Neuronal stem cell (in vitro differentiated cells): ENCODE measurements around the gene NPAS3.

Source experiments
- DNase-seq: peaks from one replicate; pipeline ENCODE4 v3.0.0-alpha.2; 2013; ENCODE audit warnings: low spot score
- H2AFZ ChIP-seq: one replicate; pipeline ENCODE4 v1.6.1; 2013; ENCODE audit warnings: mild to moderate bottlenecking, low read length, inconsistent platforms
- H2AK5ac ChIP-seq: 2 replicates; pipeline ENCODE4 v1.6.1; 2013; ENCODE audit warnings: low read depth, mild to moderate bottlenecking, inconsistent platforms, low read length, moderate library complexity, mixed read lengths
- H2BK120ac ChIP-seq: 2 replicates; pipeline ENCODE4 v1.6.1; 2013; ENCODE audit warnings: low read depth, mild to moderate bottlenecking, inconsistent platforms, low read length, moderate library complexity, mixed read lengths
- H2BK12ac ChIP-seq: one replicate; pipeline ENCODE4 v1.6.1; 2013; ENCODE audit warnings: low read length, inconsistent platforms
- H2BK15ac ChIP-seq: 2 replicates; pipeline ENCODE4 v1.6.1; 2013; ENCODE audit warnings: mild to moderate bottlenecking, low read length, inconsistent platforms, mixed read lengths
- H2BK5ac ChIP-seq: one replicate; pipeline ENCODE4 v1.6.1; 2013; ENCODE audit warnings: inconsistent platforms, mild to moderate bottlenecking, low read length, moderate library complexity
- H3K14ac ChIP-seq: one replicate; pipeline ENCODE4 v1.6.1; 2013; ENCODE audit warnings: low read length, inconsistent platforms
- H3K18ac ChIP-seq: 2 replicates; pipeline ENCODE4 v1.6.1; 2013; ENCODE audit warnings: low read length, inconsistent platforms
- H3K23ac ChIP-seq: 2 replicates; pipeline ENCODE4 v1.6.1; 2013; ENCODE audit warnings: low read depth, mild to moderate bottlenecking, mixed read lengths, low read length, inconsistent platforms; ENCODE audit not compliant: poor library complexity
- H3K27ac ChIP-seq: replicated peaks from 3 replicates; pipeline ENCODE4 v1.5.1; 2013; ENCODE audit warnings: low read length, inconsistent platforms
- H3K27me3 ChIP-seq, 3 experiments: 2 replicates each; pipeline ENCODE4 v1.6.1; 2013; ENCODE audit warnings: low read length in 3 of 3, mild to moderate bottlenecking in 2 of 3, inconsistent platforms in 1 of 3, low read depth in 1 of 3, mixed read lengths in 1 of 3, moderate library complexity in 1 of 3; ENCODE audit not compliant: control insufficient read depth in 3 of 3, insufficient read depth in 3 of 3
- H3K36me3 ChIP-seq, 2 donors: replicated peaks in 1 of 2; 2 replicates each; pipeline ENCODE4 v1.6.1; 2013; ENCODE audit warnings: low read length in 2 of 2; ENCODE audit not compliant: control insufficient read depth in 2 of 2, insufficient read depth in 2 of 2
- H3K4ac ChIP-seq: 2 replicates; pipeline ENCODE4 v1.6.1; 2013; ENCODE audit warnings: inconsistent platforms, mild to moderate bottlenecking, low read length, moderate library complexity
- H3K4me1 ChIP-seq, 2 donors: 1 replicate in 1 of 2; 2 replicates in 1 of 2; pipeline ENCODE4 v1.6.1; 2013; ENCODE audit warnings: low read length in 2 of 2, low read depth in 1 of 2; ENCODE audit not compliant: control insufficient read depth in 2 of 2, insufficient read depth in 1 of 2
- H3K4me2 ChIP-seq: one replicate; pipeline ENCODE4 v1.6.1; 2013; ENCODE audit warnings: mild to moderate bottlenecking, low read length, inconsistent platforms; ENCODE audit not compliant: insufficient read depth, poor library complexity, severe bottlenecking
- H3K4me3 ChIP-seq, 2 donors: 2 replicates each; pipeline ENCODE4 v1.5.1; 2013; ENCODE audit warnings: low read length in 2 of 2, mild to moderate bottlenecking in 2 of 2, inconsistent platforms in 1 of 2, moderate library complexity in 1 of 2
- H3K79me1 ChIP-seq: one replicate; pipeline ENCODE4 v1.6.1; 2013; ENCODE audit warnings: low read depth, mild to moderate bottlenecking, inconsistent platforms, low read length, moderate library complexity
- H3K9ac ChIP-seq: one replicate; pipeline ENCODE4 v1.6.1; 2013; ENCODE audit warnings: mild to moderate bottlenecking, low read depth, low read length, inconsistent platforms; ENCODE audit not compliant: poor library complexity
- H3K9me3 ChIP-seq, 2 donors: replicated peaks in 1 of 2; 2 replicates each; pipeline versions ENCODE3 to v1.6.1; 2013; ENCODE audit warnings: low read length in 2 of 2, mild to moderate bottlenecking in 2 of 2, inconsistent platforms in 1 of 2, low read depth in 1 of 2, mixed read lengths in 1 of 2, moderate library complexity in 1 of 2; ENCODE audit not compliant: control insufficient read depth in 2 of 2, insufficient read depth in 1 of 2
- H4K8ac ChIP-seq: one replicate; pipeline ENCODE4 v1.6.1; 2013; ENCODE audit warnings: low read depth, mild to moderate bottlenecking, inconsistent platforms, low read length, moderate library complexity
- H4K91ac ChIP-seq: one replicate; pipeline ENCODE4 v1.6.1; 2013; ENCODE audit warnings: low read length, low read depth, mild to moderate bottlenecking, inconsistent platforms; ENCODE audit not compliant: poor library complexity
- WGBS, 2 donors: extraction: QIAGEN DNeasy Blood & Tissue Kit; methylation state at CpG; one replicate each; pipeline ENCODE4 v1.1.7; 2013; ENCODE audit warnings: missing lambda C conversion rate in 2 of 2, mixed read lengths in 1 of 2; ENCODE audit not compliant: insufficient read length in 2 of 2, insufficient replicate concordance in 1 of 2; ENCODE audit errors: extremely low coverage in 2 of 2; 5-methylcytosine and 5-hydroxymethylcytosine counted together

Gene NPAS3

GRCh38 chr14:32977913-32978312 lies 39.2 kb downstream of the NPAS3 start:
- Histone ChIP-seq H3K4me1 (peaks cover 0 to 5% of the 10 kb centered on the region in 2 donors), H3K27ac (no peak overlapping the region), H2AFZ (no peak overlapping the region), H2BK15ac (no peak overlapping the region), H2BK12ac (no peak overlapping the region), H3K4ac (no peak overlapping the region), H3K23ac (no peak overlapping the region), H3K4me3 (no peak overlapping the region), H4K91ac (no peak overlapping the region), H4K8ac (no peak overlapping the region), H2AK5ac (no peak overlapping the region), H3K4me2 (no peak overlapping the region), H2BK120ac (no peak overlapping the region), H3K18ac (no peak overlapping the region), H3K79me1 (no peaks in the 10 kb centered on the region), H3K36me3 (peaks cover 0 to 37% of the 10 kb centered on the region in 2 donors), H2BK5ac (no peak overlapping the region), H3K9me3 (no peaks in the 10 kb centered on the region), H3K14ac (no peak overlapping the region), H3K27me3 (no peaks in the 10 kb centered on the region), H3K9ac (no peak overlapping the region)
- DNase-seq, result no peak
- WGBS, 2 donors, result no CpG with 5 or more reads among the region's 2 CpGs

- Histone ChIP-seq H3K9ac (no peak overlapping the region), H2BK5ac (no peak overlapping the region), H4K91ac (no peak overlapping the region), H3K27me3 (no peaks in the 10 kb centered on the region), H3K4me2 (no peak overlapping the region), H2BK12ac (no peak overlapping the region), H3K4me1 (peaks cover 0 to 5% of the 10 kb centered on the region in 2 donors), H3K4me3 (no peak overlapping the region), H3K23ac (no peak overlapping the region), H3K14ac (no peak overlapping the region), H3K9me3 (no peaks in the 10 kb centered on the region), H2AK5ac (no peak overlapping the region), H3K27ac (no peak overlapping the region), H2AFZ (no peak overlapping the region), H3K36me3 (peaks cover 0 to 31% of the 10 kb centered on the region in 2 donors), H3K4ac (no peak overlapping the region), H2BK15ac (no peak overlapping the region), H4K8ac (no peak overlapping the region), H2BK120ac (no peak overlapping the region), H3K18ac (no peak overlapping the region), H3K79me1 (no peaks in the 10 kb centered on the region)
- DNase-seq, result no peak
- WGBS, 2 donors, result no CpG with 5 or more reads among the region's 4 CpGs
These were observed 40.1 kb downstream of the NPAS3 start for GRCh38 chr14:32978691-32979255.

GRCh38 chr14:32980178-32980901 lies 41.7 kb downstream of the NPAS3 start:
- Histone ChIP-seq H2BK15ac (no peak overlapping the region), H3K79me1 (no peaks in the 10 kb centered on the region), H3K27ac (no peak overlapping the region), H3K23ac (no peak overlapping the region), H4K8ac (no peak overlapping the region), H3K14ac (no peak overlapping the region), H3K27me3 (no peaks in the 10 kb centered on the region), H3K18ac (no peak overlapping the region), H3K4ac (no peak overlapping the region), H2BK120ac (no peak overlapping the region), H2AFZ (no peak overlapping the region), H3K4me3 (no peak overlapping the region), H2BK12ac (no peak overlapping the region), H3K36me3 (peaks cover 0 to 23% of the 10 kb centered on the region in 2 donors), H2BK5ac (no peak overlapping the region), H3K9ac (no peak overlapping the region), H2AK5ac (no peak overlapping the region), H3K9me3 (no peaks in the 10 kb centered on the region), H3K4me1 (peaks cover 0 to 20% of the 10 kb centered on the region in 2 donors), H3K4me2 (no peak overlapping the region), H4K91ac (no peak overlapping the region)
- no peak for DNase-seq
- no CpG with 5 or more reads among the region's 6 CpGs for WGBS, 2 donors

- Histone ChIP-seq H3K14ac (no peak overlapping the region), H2BK120ac (no peak overlapping the region), H2BK12ac (no peak overlapping the region), H2AK5ac (no peak overlapping the region), H3K23ac (no peak overlapping the region), H3K4me2 (no peak overlapping the region), H3K79me1 (no peaks in the 10 kb centered on the region), H3K18ac (no peak overlapping the region), H3K4ac (no peak overlapping the region), H3K4me3 (no peak overlapping the region), H3K4me1 (peaks cover 2 to 25% of the 10 kb centered on the region in 2 donors), H3K9me3 (no peaks in the 10 kb centered on the region), H2BK5ac (no peak overlapping the region), H3K27ac (no peak overlapping the region), H2AFZ (no peak overlapping the region), H4K91ac (no peak overlapping the region), H2BK15ac (no peak overlapping the region), H3K9ac (no peak overlapping the region), H3K27me3 (no peaks in the 10 kb centered on the region), H3K36me3 (peaks cover 0 to 20% of the 10 kb centered on the region in 2 donors), H4K8ac (no peak overlapping the region)
- DNase-seq, result no peak
- no CpG with 5 or more reads among the region's 3 CpGs for WGBS, 2 donors
These were observed 42.3 kb downstream of the NPAS3 start for GRCh38 chr14:32980902-32981501.
